ENCODE data around the gene CT45A3.
"Not testable (repeated sequence)": the region's sequence is repeated elsewhere in the genome, so short reads cannot be mapped to it uniquely, and the experiment has no call there.

CT45A3 gene

GRCh38 chrX:135768091-135768490 lies at the start of gene CT45A3:
Gene CT45A3 (minus strand): TSS chrX:135768191. CDS start chrX:135764444, 3,747 bp downstream.
- not testable (repeated sequence) for DNase-seq (ENCODE audit: low read depth)

GRCh38 chrX:135802687-135803086 lies 34.7 kb upstream of the CT45A3 start, which contains the start of gene CT45A6:
Gene CT45A6 (minus strand): TSS chrX:135802787. CDS start chrX:135798993, 3,794 bp downstream.
- DNase-seq (ENCODE audit: low read depth) = not testable (repeated sequence)

GRCh38 chrX:135785403-135785802 lies 17.4 kb upstream of the CT45A3 start, which contains the start of gene CT45A5:
Gene CT45A5 (minus strand): TSS chrX:135785503. CDS start chrX:135781729, 3,774 bp downstream.
- DNase-seq (ENCODE audit: low read depth) = not testable (repeated sequence)

- not testable (repeated sequence) for DNase-seq (ENCODE audit: low read depth)
Measured at GRCh38 chrX:135744739-135745138, 23.3 kb downstream of the CT45A3 start.

- no peak for DNase-seq (ENCODE audit: low read depth)
Measured at GRCh38 chrX:135741192-135741715, 26.7 kb downstream of the CT45A3 start.

GRCh38 chrX:135740681-135741149 lies 27.3 kb downstream of the CT45A3 start:
- DNase-seq (ENCODE audit: low read depth) = no peak

GRCh38 chrX:135737366-135738071 lies 30.5 kb downstream of the CT45A3 start:
- DNase-seq (ENCODE audit: low read depth) = no peak

- not testable (repeated sequence) for DNase-seq (ENCODE audit: low read depth)
Measured at GRCh38 chrX:135734666-135735065, 33.3 kb downstream of the CT45A3 start.

- no peak for DNase-seq (ENCODE audit: low read depth)
Measured at GRCh38 chrX:135713795-135714194, 54.2 kb downstream of the CT45A3 start.

- DNase-seq (ENCODE audit: low read depth) = not testable (repeated sequence)
Measured at GRCh38 chrX:135713183-135713689, 54.8 kb downstream of the CT45A3 start, which contains the start of gene CT45A1. Gene CT45A1 (plus strand): TSS chrX:135713639. CDS start chrX:135718941, 5,302 bp downstream.
